ENCODE measurements around the gene INAFM1.

DNA sequence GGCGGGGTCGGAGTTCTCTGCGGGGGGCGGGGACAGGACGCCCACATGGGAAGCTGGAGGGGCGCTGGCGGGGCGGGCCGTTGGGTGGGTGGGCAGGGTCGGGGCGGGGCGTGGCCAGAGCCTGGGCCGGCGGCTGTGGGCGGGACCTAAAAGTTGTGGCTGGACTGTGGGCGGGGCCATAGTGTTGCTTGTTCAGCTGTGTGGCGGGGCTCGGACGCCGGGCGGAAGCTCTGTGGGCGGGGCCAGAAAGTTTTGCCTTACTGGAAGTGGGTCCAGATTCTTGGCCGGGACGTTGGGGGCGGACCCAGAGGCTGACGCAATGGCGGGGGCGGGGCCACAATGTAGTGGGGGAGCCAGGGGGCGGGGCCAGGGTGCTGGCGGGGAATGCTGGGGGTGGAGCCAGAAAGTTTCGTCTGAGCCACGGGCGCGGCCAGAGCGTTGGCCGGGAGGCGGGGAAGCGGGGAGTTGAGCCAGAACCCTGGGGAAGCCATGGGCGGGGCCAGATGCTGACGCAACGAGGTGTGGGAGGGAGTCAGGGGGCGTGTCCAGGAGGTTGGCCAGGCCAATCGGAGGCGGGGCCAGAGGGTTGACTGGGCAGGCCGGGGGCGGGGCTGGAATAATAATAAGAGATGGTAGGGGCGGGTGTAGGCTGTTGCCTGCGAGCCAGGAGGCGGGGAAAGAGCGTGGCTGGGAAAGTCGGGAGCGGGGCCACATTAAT lies 17.8 kb upstream of the INAFM1 start:
- TF ChIP-seq POLR2A (IDR thresholded peaks at IDR 0.05): no peak
- TF ChIP-seq, protein P1, sequence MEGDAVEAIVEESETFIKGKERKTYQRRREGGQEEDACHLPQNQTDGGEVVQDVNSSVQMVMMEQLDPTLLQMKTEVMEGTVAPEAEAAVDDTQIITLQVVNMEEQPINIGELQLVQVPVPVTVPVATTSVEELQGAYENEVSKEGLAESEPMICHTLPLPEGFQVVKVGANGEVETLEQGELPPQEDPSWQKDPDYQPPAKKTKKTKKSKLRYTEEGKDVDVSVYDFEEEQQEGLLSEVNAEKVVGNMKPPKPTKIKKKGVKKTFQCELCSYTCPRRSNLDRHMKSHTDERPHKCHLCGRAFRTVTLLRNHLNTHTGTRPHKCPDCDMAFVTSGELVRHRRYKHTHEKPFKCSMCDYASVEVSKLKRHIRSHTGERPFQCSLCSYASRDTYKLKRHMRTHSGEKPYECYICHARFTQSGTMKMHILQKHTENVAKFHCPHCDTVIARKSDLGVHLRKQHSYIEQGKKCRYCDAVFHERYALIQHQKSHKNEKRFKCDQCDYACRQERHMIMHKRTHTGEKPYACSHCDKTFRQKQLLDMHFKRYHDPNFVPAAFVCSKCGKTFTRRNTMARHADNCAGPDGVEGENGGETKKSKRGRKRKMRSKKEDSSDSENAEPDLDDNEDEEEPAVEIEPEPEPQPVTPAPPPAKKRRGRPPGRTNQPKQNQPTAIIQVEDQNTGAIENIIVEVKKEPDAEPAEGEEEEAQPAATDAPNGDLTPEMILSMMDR (IDR thresholded peaks at IDR 0.05): no peak

Data from lower leg skin (tissue), 3 donors.